Measurements from ENCODE around the gene STOX2.

- TF ChIP-seq CTCF (conservative IDR thresholded peaks at IDR 0.05) (no peak), ZFX (IDR thresholded peaks at IDR 0.05) (no peak)
Measured at GRCh38 chr4:183959319-183960045, 54.4 kb downstream of the STOX2 start.

All from C4-2B (cell line).